Muscle layer of duodenum (tissue), 2 donors: Measurements from ENCODE around the gene SMIM24.
"Not testable (repeated sequence)": the region's sequence is repeated elsewhere in the genome, so short reads cannot be mapped to it uniquely, and the experiment has no call there.

Source experiments
- H3K27ac ChIP-seq: one replicate; pipeline ENCODE4 v1.7.0; 2013; ENCODE audit warnings: mild to moderate bottlenecking, low read length
- H3K27me3 ChIP-seq: one replicate; pipeline ENCODE4 v1.7.0; 2013; ENCODE audit warnings: low read depth, mild to moderate bottlenecking, control low read depth, low read length
- H3K36me3 ChIP-seq, 2 donors: one replicate each; pipeline ENCODE4 v1.7.0; 2013; ENCODE audit warnings: low read length in 2 of 2, control low read depth in 1 of 2, mild to moderate bottlenecking in 1 of 2; ENCODE audit not compliant: insufficient read depth in 2 of 2, control insufficient read depth in 1 of 2
- H3K4me1 ChIP-seq, 2 donors: one replicate each; pipeline ENCODE4 v1.7.0; 2013; ENCODE audit warnings: low read length in 2 of 2, mild to moderate bottlenecking in 2 of 2, control low read depth in 1 of 2, moderate library complexity in 1 of 2; ENCODE audit not compliant: insufficient read depth in 2 of 2, control insufficient read depth in 1 of 2
- H3K4me3 ChIP-seq, 2 donors: one replicate each; pipeline ENCODE4 v1.7.0; 2013; ENCODE audit warnings: low read length in 2 of 2, low read depth in 1 of 2, mild to moderate bottlenecking in 1 of 2
- H3K9me3 ChIP-seq, 2 donors: one replicate each; pipeline ENCODE4 v1.7.0; 2013; ENCODE audit warnings: low read length in 2 of 2, control low read depth in 1 of 2, mild to moderate bottlenecking in 1 of 2; ENCODE audit not compliant: control insufficient read depth in 1 of 2
- donor health status: healthy.

SMIM24 gene

GRCh38 chr19:3513229-3514140 is 33.2 kb upstream of the SMIM24 start:
- Histone ChIP-seq H3K27me3 (no peaks in the 10 kb centered on the region), H3K4me3 (no peak overlapping the region), H3K27ac (no peak overlapping the region), H3K36me3 (peaks cover 0 to 24% of the 10 kb centered on the region in 2 donors), H3K9me3 (no peaks in the 10 kb centered on the region), H3K4me1 (peaks cover 0 to 33% of the 10 kb centered on the region in 2 donors)

- peaks cover 0 to 39% of the 10 kb centered on the region in 2 donors for H3K4me1 ChIP-seq
- H3K27ac ChIP-seq, result no peak overlapping the region
- H3K36me3 ChIP-seq, result peaks cover 0 to 24% of the 10 kb centered on the region in 2 donors
- no peaks in the 10 kb centered on the region for H3K9me3 ChIP-seq
- no peak overlapping the region for H3K4me3 ChIP-seq
- no peaks in the 10 kb centered on the region for H3K27me3 ChIP-seq
Observed at GRCh38 chr19:3512562-3513228, 32.4 kb upstream of the SMIM24 start.

GRCh38 chr19:3511506-3512251 is 31.4 kb upstream of the SMIM24 start:
- Histone ChIP-seq H3K9me3 (no peaks in the 10 kb centered on the region), H3K27me3 (no peaks in the 10 kb centered on the region), H3K27ac (no peak overlapping the region), H3K4me1 (peaks cover 0 to 43% of the 10 kb centered on the region in 2 donors), H3K4me3 (no peak overlapping the region), H3K36me3 (peaks cover 0 to 24% of the 10 kb centered on the region in 2 donors)

GRCh38 chr19:3510727-3511126 is 30.4 kb upstream of the SMIM24 start:
- no peak overlapping the region for H3K4me3 ChIP-seq
- peaks cover 0 to 24% of the 10 kb centered on the region in 2 donors for H3K36me3 ChIP-seq
- H3K27me3 ChIP-seq, result no peaks in the 10 kb centered on the region
- H3K9me3 ChIP-seq, result no peaks in the 10 kb centered on the region
- H3K27ac ChIP-seq, result no peak overlapping the region
- H3K4me1 ChIP-seq, result peaks cover 0 to 34% of the 10 kb centered on the region in 2 donors

GRCh38 chr19:3509566-3509989 is 29.3 kb upstream of the SMIM24 start:
- Histone ChIP-seq H3K27me3 (no peaks in the 10 kb centered on the region), H3K36me3 (peaks cover 0 to 24% of the 10 kb centered on the region in 2 donors), H3K9me3 (no peaks in the 10 kb centered on the region), H3K27ac (no peak overlapping the region), H3K4me1 (peaks cover 0 to 33% of the 10 kb centered on the region in 2 donors), H3K4me3 (no peak overlapping the region)

GRCh38 chr19:3508771-3509535 is 28.6 kb upstream of the SMIM24 start:
- Histone ChIP-seq H3K27me3 (no peaks in the 10 kb centered on the region), H3K9me3 (no peaks in the 10 kb centered on the region), H3K36me3 (peaks cover 0 to 24% of the 10 kb centered on the region in 2 donors), H3K4me3 (no peak overlapping the region), H3K27ac (no peak overlapping the region), H3K4me1 (peaks cover 0 to 33% of the 10 kb centered on the region in 2 donors)

- H3K9me3 ChIP-seq, H3K27me3 ChIP-seq, H3K27ac ChIP-seq: not testable (repeated sequence)
- Histone ChIP-seq H3K4me1 (peaks cover 0 to 33% of the 10 kb centered on the region in 2 donors), H3K36me3 (peaks cover 0 to 24% of the 10 kb centered on the region in 2 donors), H3K4me3 (peak overlapping the region in 1 of 2 donors; percentile 91)
Observed at GRCh38 chr19:3508121-3508661, 27.9 kb upstream of the SMIM24 start.

GRCh38 chr19:3507371-3508120 is 27.2 kb upstream of the SMIM24 start:
- Histone ChIP-seq H3K4me3 (peak overlapping the region; percentile 69 to 91), H3K4me1 (peaks cover 0 to 33% of the 10 kb centered on the region in 2 donors), H3K9me3 (no peaks in the 10 kb centered on the region), H3K36me3 (peaks cover 0 to 24% of the 10 kb centered on the region in 2 donors), H3K27ac (peak overlapping the region; percentile 56), H3K27me3 (no peaks in the 10 kb centered on the region)

GRCh38 chr19:3506384-3507340 is 26.3 kb upstream of the SMIM24 start:
- Histone ChIP-seq H3K36me3 (peaks cover 0 to 24% of the 10 kb centered on the region in 2 donors), H3K4me3 (peak overlapping the region; percentile 69 to 91), H3K27ac (peak overlapping the region; percentile 56), H3K27me3 (no peaks in the 10 kb centered on the region), H3K4me1 (peaks cover 0 to 33% of the 10 kb centered on the region in 2 donors), H3K9me3 (no peaks in the 10 kb centered on the region)
